H1 (cell line): ENCODE results near the gene CWC27. TPM values are rescaled to one million over a fixed set of nuclear protein-coding genes. Genes with fewer than 3 reads are reported as not detected.
A peak's percentile ranks its signal among the peaks of the same experiment; 100 is the strongest.

Experiments used
- ASH2L ChIP-seq: fragments of 200-600, 300-600 bp; sonication (generic); IDR thresholded peaks from one replicate; pipeline ENCODE4 v1.7.1; 2017; ENCODE audit warnings: low read length
- BACH1 ChIP-seq: IDR thresholded peaks from 2 replicates; pipeline ENCODE4 v1.6.1; 2012; ENCODE audit warnings: low read length, improper control_type of control experiment
- CBX8 ChIP-seq: fragments of 300-800, 300-1000 bp; sonication (generic); IDR thresholded peaks from 2 replicates; pipeline ENCODE4 v1.7.1; 2016; ENCODE audit warnings: low read depth, low read length, borderline replicate concordance
- CREB1 ChIP-seq: IDR thresholded peaks from 2 replicates; pipeline ENCODE4 v1.6.1; 2012; ENCODE audit warnings: inconsistent platforms
- EZH2 ChIP-seq: fragments of 200-600 bp; sonication (generic); IDR thresholded peaks from 2 replicates; pipeline ENCODE4 v1.7.1; 2012; ENCODE audit warnings: low read depth, mild to moderate bottlenecking, moderate library complexity, low read length, inconsistent platforms; ENCODE audit not compliant: severe bottlenecking
- HDAC2 ChIP-seq, 2 experiments: fragments of 300-600 bp in 1 of 2; sonication (generic) in 1 of 2; IDR thresholded peaks; 2 replicates each; pipeline ENCODE4 v1.6.1; 2011 to 2012; ENCODE audit warnings: low read depth in 2 of 2, low read length in 2 of 2, mild to moderate bottlenecking in 2 of 2, moderate library complexity in 2 of 2, borderline replicate concordance in 1 of 2, inconsistent platforms in 1 of 2
- KDM4A ChIP-seq: IDR thresholded peaks from one replicate; pipeline ENCODE4 v1.7.1; 2012; ENCODE audit warnings: low read depth, mild to moderate bottlenecking, moderate library complexity, low read length, inconsistent platforms; ENCODE audit not compliant: severe bottlenecking
- KDM5A ChIP-seq: fragments of 200-600 bp; IDR thresholded peaks from 2 replicates; pipeline ENCODE4 v1.7.1; 2012; ENCODE audit warnings: mild to moderate bottlenecking, low read length, inconsistent platforms, mixed read lengths
- POU5F1 ChIP-seq: IDR thresholded peaks from 2 replicates; pipeline ENCODE4 v1.6.1; 2011; ENCODE audit warnings: low read depth, mild to moderate bottlenecking, low read length, moderate library complexity
- SIN3A ChIP-seq, 2 experiments: IDR thresholded peaks in 1 of 2; conservative IDR thresholded peaks in 1 of 2; 2 replicates each; pipeline ENCODE4 v1.6.1; 2011 to 2012; ENCODE audit warnings: low read length in 2 of 2, improper control_type of control experiment in 1 of 2, low read depth in 1 of 2, mild to moderate bottlenecking in 1 of 2
- SP1 ChIP-seq: IDR thresholded peaks from 2 replicates; pipeline ENCODE4 v1.6.1; 2011; ENCODE audit warnings: low read depth, low read length
- SRF ChIP-seq: IDR thresholded peaks from 2 replicates; pipeline ENCODE4 v1.6.1; 2011; ENCODE audit warnings: mild to moderate bottlenecking, low read depth, low read length, moderate library complexity
- SUZ12 ChIP-seq: fragments of 200-600 bp; sonication (generic); IDR thresholded peaks from 2 replicates; pipeline ENCODE4 v1.6.1; 2012; ENCODE audit warnings: mild to moderate bottlenecking, inconsistent platforms, low read length, moderate library complexity, mixed read lengths
- TBP ChIP-seq: IDR thresholded peaks from 2 replicates; pipeline ENCODE4 v1.6.1; 2011; ENCODE audit warnings: low read depth, low read length, improper control_type of control experiment
- ZNF274 ChIP-seq: IDR thresholded peaks from 2 replicates; pipeline ENCODE4 v1.7.0; 2012; ENCODE audit warnings: low read length, borderline replicate concordance; ENCODE audit errors: extremely low read depth
- polyA plus RNA-seq, 7 experiments: library from polyadenylated mRNA; depleted of rRNA in 3 of 7; stranded (reverse) in 5 of 7; unstranded in 2 of 7; fragments of >200 nt in 5 of 7; fragments of 200-250 nt in 2 of 7; gene quantifications; 1 replicate in 5 of 7; 2 replicates in 1 of 7; 4 replicates in 1 of 7; pipeline versions ENCODE4 v1.2.1 to v1.2.3, GENCODE V29; 2011 to 2013; ENCODE audit warnings: missing spikeins in 2 of 7, mixed read lengths in 2 of 7
- total RNA-seq: library from RNA; stranded (reverse); fragmentation: NEBNext Ultra II Directional; extraction: Animal tissue kit (Norgen Biotek cat#: 25700); gene quantifications from 2 replicates; pipeline ENCODE4 v1.2.1, GENCODE V29; 2021
- TF ChIP-seq, protein P1 (sequence below): IDR thresholded peaks from 2 replicates; pipeline ENCODE4 v1.6.1; 2011; ENCODE audit warnings: low read length, improper control_type of control experiment

The CWC27 gene
- total and polyA plus RNA-seq, 2 of the 8 experiments (the other 6 are each of a cell fraction or from before 2014, with no cell fraction given): 24.9 to 43.4 TPM

DNA sequence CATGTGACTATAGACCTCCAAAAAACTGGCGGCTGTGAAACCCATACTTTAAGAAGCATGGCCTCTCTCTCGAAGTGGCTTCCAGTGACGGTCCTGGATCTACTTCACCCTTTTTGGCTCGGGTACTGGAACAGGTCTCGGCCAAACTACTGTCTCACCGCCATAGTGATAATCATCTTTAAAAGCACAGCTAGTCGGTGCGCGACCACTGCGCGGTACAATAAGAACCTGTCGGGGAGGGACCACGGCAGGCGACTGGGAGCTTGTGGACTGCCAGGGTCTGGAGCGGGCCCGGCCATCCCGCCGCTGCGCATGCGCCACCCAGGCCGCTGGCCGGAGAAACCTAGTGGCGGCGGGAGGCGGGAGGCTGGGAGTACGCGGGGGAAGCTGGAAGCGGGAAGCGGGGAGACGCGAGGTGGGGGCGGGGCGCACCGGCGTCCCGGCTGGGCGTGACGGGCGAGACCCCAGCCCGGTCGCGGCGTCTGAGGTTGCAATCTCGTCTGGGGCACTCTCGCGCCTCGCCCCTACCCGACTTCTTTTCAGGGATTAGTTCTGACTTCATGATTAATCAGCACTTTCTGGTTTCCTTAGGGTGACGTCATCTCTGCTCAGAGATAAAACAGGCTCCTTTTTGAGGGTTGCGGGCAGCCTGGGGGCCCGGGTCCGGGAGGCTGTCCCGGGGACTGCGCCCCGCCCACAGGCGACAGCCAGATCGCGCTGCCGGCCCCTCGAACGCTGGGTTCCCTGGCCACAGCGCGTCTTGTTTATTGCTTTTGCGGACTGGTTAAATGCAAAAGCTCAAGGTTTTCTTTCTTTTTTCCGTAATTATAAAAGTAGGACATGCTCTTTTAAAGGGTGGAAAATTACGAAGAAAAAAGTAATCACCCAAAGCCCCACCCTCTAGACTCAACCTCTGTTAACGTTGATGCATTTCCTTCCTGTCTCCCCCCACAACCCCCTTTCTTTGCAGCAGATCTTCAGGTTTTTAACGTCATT is 266.8 kb downstream of the CWC27 start (continued):
- TF ChIP-seq, protein P1, sequence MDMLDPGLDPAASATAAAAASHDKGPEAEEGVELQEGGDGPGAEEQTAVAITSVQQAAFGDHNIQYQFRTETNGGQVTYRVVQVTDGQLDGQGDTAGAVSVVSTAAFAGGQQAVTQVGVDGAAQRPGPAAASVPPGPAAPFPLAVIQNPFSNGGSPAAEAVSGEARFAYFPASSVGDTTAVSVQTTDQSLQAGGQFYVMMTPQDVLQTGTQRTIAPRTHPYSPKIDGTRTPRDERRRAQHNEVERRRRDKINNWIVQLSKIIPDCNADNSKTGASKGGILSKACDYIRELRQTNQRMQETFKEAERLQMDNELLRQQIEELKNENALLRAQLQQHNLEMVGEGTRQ: no peak
- TF ChIP-seq ASH2L (peak; percentile 98), CBX8 (no peak), KDM5A (no peak), SIN3A (conservative IDR thresholded peaks at IDR 0.05 in 1 of 2, IDR thresholded peaks at IDR 0.05 in 1 of 2; ENCODE audit: low read depth in 1 of 2, low read length in 2 of 2) (no peak), TBP (peak; percentile 37; the same call in 1 of the 2 replicates), KDM4A (peak; percentile 61), SUZ12 (no peak), SP1 (peak; percentile 20; the same call in 1 of the 2 replicates), SRF (no peak), HDAC2 (IDR thresholded peaks at IDR 0.05; ENCODE audit: borderline replicate concordance in 1 of 2, low read depth in 2 of 2, low read length in 2 of 2) (no peak), CREB1 (peak; percentile 88), ZNF274 (no peak), BACH1 (peak; percentile 65; the same call in 1 of the 2 replicates), EZH2 (no peak), POU5F1 (no peak)
- TF ChIP-seq, all 59 proteins: peak for 22
